Progenitor cell of endocrine pancreas (in vitro differentiated cells): ENCODE data around the gene RPE. TPM values are rescaled to one million over a fixed set of nuclear protein-coding genes. Genes with fewer than 3 reads are reported as not detected.

Source experiments
- DNase-seq: peaks from one replicate; pipeline ENCODE4 v3.0.0; 2021; ENCODE audit warnings: low spot score; ENCODE audit not compliant: unreplicated experiment
- H3K27ac Mint-ChIP-seq: 2 replicates; pipeline ENCODE4 v1.8.0; 2021; ENCODE audit warnings: mild to moderate bottlenecking, moderate library complexity, mixed read lengths
- H3K27me3 Mint-ChIP-seq: 2 replicates; pipeline ENCODE4 v1.8.0; 2021; ENCODE audit warnings: mixed read lengths
- H3K36me3 Mint-ChIP-seq: 2 replicates; pipeline ENCODE4 v1.8.0; 2022; ENCODE audit warnings: mixed read lengths; ENCODE audit not compliant: insufficient read depth
- H3K4me1 Mint-ChIP-seq: 2 replicates; pipeline ENCODE4 v1.8.0; 2021; ENCODE audit warnings: low read depth, mixed read lengths
- H3K4me3 Mint-ChIP-seq: 2 replicates; pipeline ENCODE4 v1.8.0; 2021; ENCODE audit warnings: low read depth, mild to moderate bottlenecking, moderate library complexity, mixed read lengths
- H3K9me3 Mint-ChIP-seq: 2 replicates; pipeline ENCODE4 v1.8.0; 2021; ENCODE audit warnings: low read depth, mixed read lengths
- total RNA-seq: library from RNA; stranded (reverse); gene quantifications from 2 replicates; pipeline ENCODE4 v1.2.1, GENCODE V29; 2021
- TF ChIP-seq, protein P1 (sequence below): fragments of 200-600 bp; sonication (generic); IDR thresholded peaks from one replicate; pipeline ENCODE4 v1.5.0; 2021; ENCODE audit warnings: antibody characterized with exemption, mild to moderate bottlenecking; ENCODE audit not compliant: unreplicated experiment

RPE gene
- total RNA-seq, 1 donor from 2014 or later = 46.2 TPM

- TF ChIP-seq, protein P1, sequence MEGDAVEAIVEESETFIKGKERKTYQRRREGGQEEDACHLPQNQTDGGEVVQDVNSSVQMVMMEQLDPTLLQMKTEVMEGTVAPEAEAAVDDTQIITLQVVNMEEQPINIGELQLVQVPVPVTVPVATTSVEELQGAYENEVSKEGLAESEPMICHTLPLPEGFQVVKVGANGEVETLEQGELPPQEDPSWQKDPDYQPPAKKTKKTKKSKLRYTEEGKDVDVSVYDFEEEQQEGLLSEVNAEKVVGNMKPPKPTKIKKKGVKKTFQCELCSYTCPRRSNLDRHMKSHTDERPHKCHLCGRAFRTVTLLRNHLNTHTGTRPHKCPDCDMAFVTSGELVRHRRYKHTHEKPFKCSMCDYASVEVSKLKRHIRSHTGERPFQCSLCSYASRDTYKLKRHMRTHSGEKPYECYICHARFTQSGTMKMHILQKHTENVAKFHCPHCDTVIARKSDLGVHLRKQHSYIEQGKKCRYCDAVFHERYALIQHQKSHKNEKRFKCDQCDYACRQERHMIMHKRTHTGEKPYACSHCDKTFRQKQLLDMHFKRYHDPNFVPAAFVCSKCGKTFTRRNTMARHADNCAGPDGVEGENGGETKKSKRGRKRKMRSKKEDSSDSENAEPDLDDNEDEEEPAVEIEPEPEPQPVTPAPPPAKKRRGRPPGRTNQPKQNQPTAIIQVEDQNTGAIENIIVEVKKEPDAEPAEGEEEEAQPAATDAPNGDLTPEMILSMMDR = no peak
- Mint-ChIP-seq H3K36me3 (peaks cover 18% of the 10 kb centered on the region), H3K4me1 (no peaks in the 10 kb centered on the region), H3K27ac (no peak overlapping the region), H3K4me3 (no peak overlapping the region), H3K27me3 (no peaks in the 10 kb centered on the region), H3K9me3 (peaks cover 15% of the 10 kb centered on the region)
- no peak for DNase-seq
These were observed 47.4 kb downstream of the RPE start for GRCh38 chr2:210049831-210050230.

DNA sequence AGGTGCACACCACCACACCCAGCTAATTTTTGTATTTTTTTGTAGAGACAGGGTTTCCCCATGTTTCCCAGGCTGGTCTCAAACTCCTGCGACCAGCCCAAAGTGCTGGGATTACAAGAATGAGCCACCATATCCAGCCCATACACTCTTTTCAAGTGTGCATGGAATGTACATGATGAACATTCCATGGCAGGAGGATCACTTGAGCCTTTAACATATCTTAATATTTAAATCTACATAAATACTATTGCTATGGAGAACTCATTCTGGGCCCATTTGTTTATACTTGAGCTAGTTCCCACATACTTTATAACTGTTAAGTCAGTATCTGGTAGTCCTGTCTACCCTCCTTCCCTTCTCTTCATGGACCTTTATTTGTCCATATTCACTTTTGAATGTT, 48.4 kb downstream of the RPE start:
- TF ChIP-seq, protein P1 = no peak
- Mint-ChIP-seq H3K4me3 (no peak overlapping the region), H3K9me3 (peaks cover 23% of the 10 kb centered on the region), H3K27me3 (no peaks in the 10 kb centered on the region), H3K27ac (no peak overlapping the region), H3K4me1 (no peaks in the 10 kb centered on the region), H3K36me3 (peaks cover 26% of the 10 kb centered on the region)
- DNase-seq = no peak

GRCh38 chr2:210054696-210055095, 52.3 kb downstream of the RPE start:
- TF ChIP-seq, protein P1 = no peak
- Mint-ChIP-seq H3K27ac (no peak overlapping the region), H3K27me3 (no peaks in the 10 kb centered on the region), H3K4me3 (no peak overlapping the region), H3K9me3 (peaks cover 28% of the 10 kb centered on the region), H3K4me1 (no peaks in the 10 kb centered on the region), H3K36me3 (peaks cover 37% of the 10 kb centered on the region)
- no peak for DNase-seq

DNA sequence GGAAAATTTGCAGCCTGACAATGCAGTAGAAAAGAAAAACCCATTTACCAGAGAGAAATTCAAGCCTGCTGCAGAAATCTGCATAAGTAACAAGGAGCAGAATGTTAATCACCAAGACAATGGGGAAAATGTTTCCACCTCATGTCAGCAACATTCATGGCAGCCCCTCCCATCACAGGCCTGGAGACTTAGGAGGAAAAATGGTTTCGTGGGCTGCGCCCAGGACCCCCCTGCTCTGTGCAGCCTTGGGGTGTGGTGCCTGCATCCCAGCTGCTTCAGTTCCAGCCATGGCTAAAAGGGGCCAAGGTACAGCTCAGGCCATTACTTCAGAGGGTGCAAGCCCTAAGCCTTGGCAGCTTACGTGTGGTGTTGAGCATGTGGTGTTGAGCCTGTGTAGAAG, 53.4 kb downstream of the RPE start:
- TF ChIP-seq, protein P1 = no peak

DNA sequence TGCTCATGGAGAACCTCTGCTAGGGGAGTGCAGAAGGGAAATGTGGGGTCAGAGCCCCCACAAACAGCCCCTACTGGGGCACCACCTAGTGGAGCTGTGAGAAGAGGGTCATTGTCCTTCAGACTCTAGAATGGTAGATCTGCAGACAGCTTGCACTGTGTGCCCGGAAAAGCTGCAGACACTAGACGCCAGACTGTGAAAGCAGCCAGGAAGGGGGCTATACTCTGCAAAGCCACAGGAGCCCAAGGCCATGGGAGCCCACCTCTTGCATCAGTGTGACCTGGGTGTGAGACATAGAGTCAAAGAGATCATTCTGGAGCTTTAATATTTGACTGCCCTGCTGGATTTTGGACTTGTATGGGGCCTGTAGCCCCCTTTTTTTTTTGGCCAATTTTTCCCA, 60.9 kb downstream of the RPE start:
- Mint-ChIP-seq H3K27me3 (no peaks in the 10 kb centered on the region), H3K9me3 (peaks cover 1% of the 10 kb centered on the region), H3K4me1 (no peaks in the 10 kb centered on the region), H3K4me3 (no peak overlapping the region), H3K36me3 (peaks cover 22% of the 10 kb centered on the region), H3K27ac (no peak overlapping the region)
- DNase-seq = no peak
- TF ChIP-seq, protein P1 = no peak

More for the DNA sequence above, 53.4 kb downstream of the RPE start:
- no peak overlapping the region for H3K27ac Mint-ChIP-seq
- no peaks in the 10 kb centered on the region for H3K4me1 Mint-ChIP-seq
- H3K4me3 Mint-ChIP-seq = no peak overlapping the region
- no peak for DNase-seq
- no peaks in the 10 kb centered on the region for H3K27me3 Mint-ChIP-seq
- peaks cover 28% of the 10 kb centered on the region for H3K9me3 Mint-ChIP-seq
- peaks cover 37% of the 10 kb centered on the region for H3K36me3 Mint-ChIP-seq

Other genes with a start within 250 kb of the RPE start
- gene UNC80, start 230.8 kb upstream of the RPE start, total RNA-seq = 3.1 and 4.3 TPM in 2 replicates
- gene KANSL1L, start 168.8 kb downstream of the RPE start, total RNA-seq = 32.7 and 32.8 TPM in 2 replicates
- gene ACADL, start 222.8 kb downstream of the RPE start, total RNA-seq = 0.38 and 0.55 TPM in 2 replicates